Cardiac fibroblast (primary cell): ENCODE results near the gene ANKRD10.

Source experiments
- DNase-seq, 2 donors: peaks; one replicate each; pipeline versions ENCODE4 v3.0.0 to v3.0.0-alpha.2; 2010; ENCODE audit warnings: low read depth in 2 of 2
- H3K4me3 ChIP-seq, 2 donors: replicated peaks in 1 of 2; 1 replicate in 1 of 2; 2 replicates in 1 of 2; pipeline ENCODE4 v1.5.1; 2011; ENCODE audit warnings: low read depth in 2 of 2, low read length in 2 of 2, mild to moderate bottlenecking in 2 of 2, moderate library complexity in 1 of 2
- CTCF ChIP-seq: IDR thresholded peaks from one replicate; pipeline ENCODE4 v1.5.1; 2011; ENCODE audit warnings: low read depth, mild to moderate bottlenecking, low read length, inconsistent platforms

Gene ANKRD10

GRCh38 chr13:110863685-110864084, 51.2 kb downstream of the ANKRD10 start:
- H3K4me3 ChIP-seq, result no peak overlapping the region
- DNase-seq, result no peak
- TF ChIP-seq CTCF, result no peak

- DNase-seq, result no peak
- H3K4me3 ChIP-seq, result no peak overlapping the region
- TF ChIP-seq CTCF, result no peak
These were observed 53.9 kb downstream of the ANKRD10 start for GRCh38 chr13:110860983-110861382.

DNA sequence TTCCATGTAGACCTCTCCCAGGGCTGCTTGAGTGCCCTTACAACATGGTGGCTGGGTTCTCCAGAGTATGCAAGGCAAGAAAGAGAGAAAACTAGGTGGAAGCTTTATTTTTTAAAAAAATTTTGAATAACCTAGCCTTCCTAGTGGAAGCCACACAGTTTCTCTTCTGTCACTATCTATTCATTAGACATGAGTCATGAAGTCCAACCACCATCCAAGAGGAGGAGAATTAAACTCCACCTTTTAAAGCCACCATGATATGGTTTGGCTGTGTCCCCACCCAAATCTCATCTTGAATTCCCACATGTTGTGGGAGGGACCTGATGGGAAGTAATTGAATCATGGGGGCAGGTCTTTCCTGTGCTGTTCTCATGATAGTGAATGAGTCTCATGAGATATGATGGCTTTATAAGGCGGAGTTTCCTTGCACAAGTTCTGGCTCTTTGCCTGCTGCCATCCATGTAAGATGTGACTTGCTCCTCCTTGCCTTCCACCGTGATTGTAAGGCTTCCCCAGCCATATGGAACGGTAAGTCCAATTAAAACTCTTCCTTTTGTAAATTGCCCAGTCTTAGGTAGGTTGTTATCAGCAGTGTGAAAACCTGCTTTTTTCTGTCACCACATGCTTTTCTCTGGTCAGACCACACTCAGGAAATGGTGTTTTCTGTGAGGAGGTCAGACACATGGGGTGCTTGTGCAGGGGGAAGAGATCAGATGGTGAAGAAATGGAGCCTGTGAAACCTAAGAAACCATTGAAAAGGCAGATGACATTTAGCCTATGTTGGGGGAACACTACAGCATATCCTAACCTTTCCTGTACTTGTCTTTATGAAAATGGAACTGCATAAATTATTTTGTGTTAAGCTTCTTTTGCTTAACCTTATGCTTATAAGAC, 57.7 kb downstream of the ANKRD10 start:
- no peak for TF ChIP-seq CTCF
- DNase-seq, result peak in 1 of 2 donors; percentile 11
- H3K4me3 ChIP-seq, result no peak overlapping the region

GRCh38 chr13:110855363-110855762, 59.5 kb downstream of the ANKRD10 start:
- TF ChIP-seq CTCF, result no peak
- no peak overlapping the region for H3K4me3 ChIP-seq
- DNase-seq, result no peak

DNA sequence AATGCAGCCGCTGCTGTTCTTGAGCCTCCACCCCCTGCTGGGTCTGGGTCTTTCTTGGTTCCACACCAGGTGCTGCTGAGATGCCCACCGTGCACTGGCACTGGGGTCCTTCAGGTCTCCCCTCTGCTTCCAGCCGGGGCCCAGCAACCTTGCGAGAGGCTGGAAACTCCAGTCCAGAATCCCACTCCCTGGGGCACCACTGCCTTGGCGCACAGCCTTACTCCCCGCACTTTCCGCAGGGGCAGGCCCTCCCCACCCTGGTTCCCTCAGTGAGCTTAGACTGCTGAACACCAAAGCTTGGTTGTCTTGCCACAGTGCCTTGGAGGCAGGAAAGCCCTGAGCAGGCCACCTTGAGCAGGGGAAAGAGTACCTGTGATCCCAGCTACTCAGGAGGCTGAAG, 60.0 kb downstream of the ANKRD10 start:
- no peak for TF ChIP-seq CTCF
- no peak for DNase-seq
- H3K4me3 ChIP-seq, result no peak overlapping the region

DNA sequence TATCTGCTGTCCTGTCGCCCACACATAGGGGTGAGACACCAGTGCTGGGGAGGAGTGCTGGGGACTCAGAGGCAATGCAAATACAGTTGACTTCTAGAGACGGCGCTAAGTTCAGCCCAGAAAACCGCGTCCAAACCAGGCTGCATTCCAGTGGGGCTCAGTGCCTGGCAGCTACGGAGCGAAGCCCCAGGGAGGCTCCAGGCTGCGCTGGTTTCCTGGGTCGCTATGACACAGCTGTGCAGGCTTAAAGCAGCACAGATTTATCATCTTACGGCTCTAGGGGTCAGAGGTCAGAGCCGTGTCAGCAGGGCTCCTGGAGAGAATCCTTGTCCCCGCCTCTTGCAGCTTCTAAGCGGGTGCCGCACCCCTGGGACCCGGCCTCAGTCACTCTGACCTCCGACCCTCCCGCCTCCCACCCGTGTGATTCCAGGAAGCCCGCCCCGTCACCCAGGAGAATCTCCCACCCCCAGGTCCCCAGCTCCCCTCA, 61.6 kb downstream of the ANKRD10 start:
- TF ChIP-seq CTCF, result no peak
- peak in 1 of 2 donors; percentile 47 for DNase-seq
- no peak overlapping the region for H3K4me3 ChIP-seq
